Subcutaneous abdominal adipose tissue (tissue), 5 donors: ENCODE data around the gene FES.
"Not testable (repeated sequence)": the region's sequence is repeated elsewhere in the genome, so short reads cannot be mapped to it uniquely, and the experiment has no call there.

ENCODE experiments used
- H3K27ac ChIP-seq: one replicate; pipeline ENCODE4 v1.7.0; 2013; ENCODE audit warnings: low read depth, mild to moderate bottlenecking, inconsistent platforms, low read length, moderate library complexity
- H3K27me3 ChIP-seq, 5 donors: one replicate each; pipeline ENCODE4 v1.7.0; 2013; ENCODE audit warnings: low read length in 5 of 5, inconsistent platforms in 1 of 5; ENCODE audit not compliant: control insufficient read depth in 5 of 5, insufficient read depth in 4 of 5
- H3K36me3 ChIP-seq, 5 donors: one replicate each; pipeline ENCODE4 v1.7.0; 2013; ENCODE audit warnings: low read length in 5 of 5; ENCODE audit not compliant: control insufficient read depth in 5 of 5, insufficient read depth in 5 of 5
- H3K4me1 ChIP-seq, 5 donors: one replicate each; pipeline ENCODE4 v1.7.0; 2013; ENCODE audit warnings: low read length in 5 of 5, mild to moderate bottlenecking in 3 of 5, moderate library complexity in 1 of 5; ENCODE audit not compliant: control insufficient read depth in 5 of 5, insufficient read depth in 5 of 5
- H3K4me3 ChIP-seq, 5 donors: one replicate each; pipeline ENCODE4 v1.7.0; 2013; ENCODE audit warnings: low read length in 5 of 5, low read depth in 1 of 5
- H3K9ac ChIP-seq, 5 donors: one replicate each; pipeline ENCODE4 v1.7.0; 2013; ENCODE audit warnings: low read length in 5 of 5, mild to moderate bottlenecking in 4 of 5, moderate library complexity in 3 of 5
- H3K9me3 ChIP-seq, 5 donors: one replicate each; pipeline ENCODE4 v1.7.0; 2013; ENCODE audit warnings: low read length in 5 of 5; ENCODE audit not compliant: control insufficient read depth in 5 of 5
- donor health status: healthy.
- donor health status: healthy.
- donor health status: healthy.
- donor health status: healthy.
- donor health status: healthy.

The FES gene

DNA sequence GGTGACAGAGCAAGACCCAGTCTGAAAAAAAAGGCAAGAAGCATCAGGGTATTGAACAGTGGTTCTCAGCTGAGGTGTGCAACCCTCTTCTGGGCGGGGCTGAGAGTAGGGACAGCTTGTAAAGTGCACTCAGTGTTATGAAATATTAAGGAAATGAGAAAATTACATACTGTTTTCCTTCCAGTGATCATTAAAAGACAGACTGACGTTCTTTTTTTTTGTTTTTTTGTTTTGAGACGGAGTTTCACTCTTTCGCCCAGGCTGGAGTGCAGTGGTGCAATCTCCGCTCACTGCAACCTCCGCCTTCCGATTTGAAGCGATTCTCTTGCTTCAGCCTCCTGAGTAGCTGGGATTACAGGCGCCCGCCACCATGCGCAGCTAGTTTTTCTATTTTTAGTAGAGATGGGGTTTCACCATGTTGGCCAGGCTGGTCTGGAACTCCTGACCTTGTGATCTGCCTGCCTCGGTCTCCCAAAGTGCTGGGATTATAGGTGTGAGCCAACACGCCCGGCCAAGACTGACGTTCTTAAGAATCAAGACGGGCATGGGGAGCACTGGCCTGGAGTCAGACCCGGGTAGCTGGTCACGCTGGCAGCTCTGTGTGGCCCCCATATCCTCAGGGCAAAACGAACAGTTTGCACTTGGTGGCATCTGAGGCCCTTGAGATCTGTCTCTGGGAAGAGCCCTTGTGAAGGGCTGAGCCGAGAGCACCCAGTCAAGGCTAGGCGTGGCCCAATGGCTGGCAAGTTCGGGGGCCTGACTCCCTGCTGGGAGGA lies 30.2 kb downstream of the FES start:
- Histone ChIP-seq H3K36me3 (peaks cover 0 to 100% (median 97%) of the 10 kb centered on the region in 5 donors), H3K27me3 (no peaks in the 10 kb centered on the region), H3K9ac (no peak overlapping the region), H3K27ac (no peak overlapping the region), H3K9me3 (no peaks in the 10 kb centered on the region), H3K4me3 (no peak overlapping the region), H3K4me1 (peaks cover 0 to 14% (median 0%) of the 10 kb centered on the region in 5 donors)

DNA sequence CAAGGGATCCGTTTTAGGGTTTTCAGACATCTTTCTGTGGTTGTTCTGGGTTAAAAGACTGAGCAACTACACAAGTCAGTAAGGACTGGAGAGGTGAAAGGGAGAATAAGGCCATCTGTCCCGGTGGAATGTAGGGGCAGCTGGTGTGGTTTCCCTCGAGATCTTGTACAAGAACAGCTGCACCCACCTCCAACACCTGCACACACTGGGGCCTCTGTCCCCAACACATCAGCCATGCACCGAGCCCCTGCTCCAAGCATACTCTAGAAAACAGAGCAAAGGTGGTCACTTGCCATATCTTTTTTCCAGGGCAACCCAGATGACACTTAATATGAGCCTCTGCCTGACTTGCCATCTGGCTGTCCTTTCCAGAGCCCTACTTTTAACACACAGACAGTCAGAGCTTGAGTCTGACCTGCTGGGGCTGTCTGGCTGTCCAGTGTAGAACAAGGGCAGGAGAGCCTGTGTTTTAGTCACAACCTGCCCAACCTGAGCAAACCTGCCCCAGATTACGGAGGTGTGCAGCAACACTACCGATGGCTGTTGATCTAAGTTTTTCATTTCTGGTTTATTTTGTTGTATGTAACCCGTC lies 31.0 kb downstream of the FES start:
- no peak overlapping the region for H3K27ac ChIP-seq
- no peak overlapping the region for H3K9ac ChIP-seq
- H3K36me3 ChIP-seq = peaks cover 0 to 100% (median 99%) of the 10 kb centered on the region in 5 donors
- H3K4me1 ChIP-seq = peaks cover 0 to 14% (median 0%) of the 10 kb centered on the region in 5 donors
- H3K27me3 ChIP-seq = no peaks in the 10 kb centered on the region
- H3K4me3 ChIP-seq = no peak overlapping the region
- no peaks in the 10 kb centered on the region for H3K9me3 ChIP-seq

DNA sequence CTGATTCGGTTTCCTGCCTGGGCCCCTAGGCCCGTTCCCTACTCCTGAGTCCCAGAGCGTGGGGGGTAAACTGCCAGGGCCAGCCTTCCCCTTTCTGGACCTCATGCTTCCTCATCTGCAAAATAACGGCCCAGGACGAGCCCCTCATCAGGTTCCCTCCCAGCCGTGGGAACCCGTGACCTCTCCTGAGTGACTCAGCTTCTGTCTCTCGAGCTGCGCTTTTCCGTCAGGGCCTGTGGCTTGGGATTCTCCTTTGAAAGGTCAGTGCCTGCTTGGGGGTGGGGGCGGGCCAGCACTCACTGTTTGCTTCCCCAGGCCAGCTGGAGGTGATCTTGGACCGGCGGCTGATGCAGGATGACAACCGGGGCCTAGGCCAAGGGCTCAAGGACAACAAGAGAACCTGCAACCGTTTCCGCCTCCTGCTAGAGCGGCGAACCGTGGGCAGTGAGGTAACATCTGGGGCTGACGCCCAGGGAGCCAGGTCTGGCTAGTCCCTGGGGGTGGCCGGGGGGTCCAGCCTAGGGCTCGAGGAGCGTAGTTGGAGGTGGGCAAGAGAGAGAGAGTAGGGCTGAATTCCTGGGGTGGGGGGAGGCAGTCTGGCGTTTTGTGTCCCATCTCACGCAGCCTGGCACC lies 31.6 kb downstream of the FES start:
- H3K4me3 ChIP-seq = no peak overlapping the region
- no peak overlapping the region for H3K27ac ChIP-seq
- H3K27me3 ChIP-seq = no peaks in the 10 kb centered on the region
- peaks cover 2 to 100% (median 99%) of the 10 kb centered on the region in 5 donors for H3K36me3 ChIP-seq
- H3K4me1 ChIP-seq = peaks cover 0 to 14% (median 0%) of the 10 kb centered on the region in 5 donors
- H3K9ac ChIP-seq = no peak overlapping the region
- no peaks in the 10 kb centered on the region for H3K9me3 ChIP-seq

DNA sequence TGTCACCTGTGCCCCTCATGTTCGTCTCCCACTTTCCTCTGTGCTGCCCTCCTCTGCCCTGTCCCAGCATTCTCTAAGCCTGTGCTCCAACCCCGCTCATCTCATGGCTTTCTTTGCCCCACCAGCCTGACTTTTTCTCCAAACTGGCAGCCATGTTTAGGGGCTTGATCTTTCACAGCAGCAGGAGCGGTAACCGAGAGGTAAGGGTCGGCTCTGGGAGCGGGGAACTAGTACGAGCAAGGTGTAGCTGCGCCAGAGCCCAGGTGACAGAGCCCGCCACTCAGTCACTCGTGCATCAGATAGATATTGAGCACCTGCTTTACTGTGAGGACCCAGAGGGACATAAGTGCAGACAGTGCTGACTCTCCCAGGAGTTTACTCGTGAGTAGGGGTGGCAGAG lies 32.2 kb downstream of the FES start:
- no peaks in the 10 kb centered on the region for H3K27me3 ChIP-seq
- H3K9ac ChIP-seq = no peak overlapping the region
- H3K27ac ChIP-seq = no peak overlapping the region
- peaks cover 4 to 100% (median 99%) of the 10 kb centered on the region in 5 donors for H3K36me3 ChIP-seq
- no peaks in the 10 kb centered on the region for H3K9me3 ChIP-seq
- H3K4me1 ChIP-seq = peaks cover 0 to 14% (median 0%) of the 10 kb centered on the region in 5 donors
- no peak overlapping the region for H3K4me3 ChIP-seq

DNA sequence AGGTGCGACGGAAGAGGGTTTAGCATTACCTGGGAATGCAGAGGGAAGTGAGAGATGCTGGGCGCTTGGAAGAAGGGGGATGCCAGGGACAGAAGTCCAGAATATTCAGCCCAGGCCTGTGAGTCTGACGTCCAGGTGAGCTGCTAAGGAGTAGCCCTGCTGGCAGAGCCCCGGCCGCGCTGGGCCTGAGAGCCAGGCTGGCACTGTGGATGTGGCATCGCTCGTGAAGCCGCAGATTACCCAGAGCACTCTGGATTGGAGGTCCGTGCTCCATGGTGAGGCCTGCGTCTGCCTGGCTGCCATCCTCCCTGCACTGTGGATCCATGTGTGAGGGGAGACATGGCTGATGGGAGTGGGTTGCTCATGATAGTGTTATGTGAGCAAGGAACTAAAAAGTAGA lies 33.3 kb downstream of the FES start:
- no peak overlapping the region for H3K4me3 ChIP-seq
- peaks cover 4 to 93% (median 88%) of the 10 kb centered on the region in 5 donors for H3K36me3 ChIP-seq
- H3K27ac ChIP-seq = no peak overlapping the region
- no peaks in the 10 kb centered on the region for H3K27me3 ChIP-seq
- no peaks in the 10 kb centered on the region for H3K9me3 ChIP-seq
- H3K4me1 ChIP-seq = peaks cover 0 to 14% (median 0%) of the 10 kb centered on the region in 5 donors
- no peak overlapping the region for H3K9ac ChIP-seq

DNA sequence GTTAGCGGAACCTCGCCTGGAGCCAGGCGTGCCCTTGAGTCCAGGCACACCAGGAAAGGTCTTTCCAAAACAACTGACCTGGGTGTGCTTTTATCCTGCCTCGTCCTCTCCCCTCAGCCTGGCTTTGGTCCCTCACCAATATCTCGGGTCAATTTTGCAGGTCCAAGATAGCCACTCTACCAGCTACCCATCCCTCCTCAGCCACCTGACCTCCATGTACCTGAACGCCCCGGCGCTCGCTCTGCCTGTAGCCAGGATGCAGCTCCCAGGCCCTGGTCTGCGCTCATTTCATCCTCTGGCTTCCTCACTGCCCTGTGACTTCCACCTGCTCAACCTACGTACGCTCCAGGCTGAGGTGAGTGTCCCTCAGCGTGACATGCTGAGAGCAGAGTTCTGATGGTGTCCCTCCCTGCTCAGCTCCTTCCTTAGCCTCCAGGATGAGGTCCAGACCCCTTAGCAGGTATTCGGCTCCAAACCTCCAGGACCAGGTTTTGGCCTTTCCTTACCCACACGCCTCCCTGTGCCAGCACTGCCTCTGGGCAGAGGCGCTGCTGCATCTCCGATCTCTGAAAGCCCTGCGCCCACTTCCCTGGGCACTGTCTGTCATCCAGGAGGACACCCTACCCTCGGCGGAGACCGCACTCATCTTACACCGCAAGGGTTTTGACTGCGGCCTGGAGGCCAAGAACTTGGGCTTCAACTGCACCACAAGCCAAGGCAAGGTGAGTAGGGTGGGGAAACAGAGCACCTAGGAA lies 33.9 kb downstream of the FES start:
- Histone ChIP-seq H3K4me3 (no peak overlapping the region), H3K36me3 (peaks cover 4 to 87% (median 82%) of the 10 kb centered on the region in 5 donors), H3K27me3 (no peaks in the 10 kb centered on the region), H3K4me1 (peaks cover 0 to 19% (median 5%) of the 10 kb centered on the region in 5 donors), H3K27ac (no peak overlapping the region), H3K9ac (no peak overlapping the region), H3K9me3 (no peaks in the 10 kb centered on the region)

DNA sequence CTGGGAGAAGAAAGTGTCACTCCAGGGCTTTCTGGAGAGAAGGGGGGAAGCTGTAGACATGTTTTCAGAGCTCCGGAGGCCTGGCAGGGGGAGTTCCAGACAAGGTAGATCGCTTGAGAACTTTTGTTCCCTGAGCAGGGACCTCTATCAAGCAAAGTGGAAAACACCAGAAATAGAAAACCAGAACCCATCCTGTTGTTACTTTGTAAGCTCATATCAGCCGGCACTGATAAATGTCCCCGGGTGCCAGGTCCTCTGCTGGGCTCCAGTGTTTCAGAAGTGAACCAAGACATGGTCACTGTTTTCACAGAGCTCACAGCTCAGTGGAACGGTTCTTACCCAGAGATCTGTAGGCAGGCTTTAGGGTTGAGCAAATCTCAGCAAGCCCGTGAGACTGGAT lies 34.5 kb downstream of the FES start:
- peaks cover 4 to 80% (median 76%) of the 10 kb centered on the region in 5 donors for H3K36me3 ChIP-seq
- no peak overlapping the region for H3K9ac ChIP-seq
- no peaks in the 10 kb centered on the region for H3K9me3 ChIP-seq
- peaks cover 0 to 20% (median 6%) of the 10 kb centered on the region in 5 donors for H3K4me1 ChIP-seq
- H3K27ac ChIP-seq = no peak overlapping the region
- H3K4me3 ChIP-seq = no peak overlapping the region
- H3K27me3 ChIP-seq = no peaks in the 10 kb centered on the region

DNA sequence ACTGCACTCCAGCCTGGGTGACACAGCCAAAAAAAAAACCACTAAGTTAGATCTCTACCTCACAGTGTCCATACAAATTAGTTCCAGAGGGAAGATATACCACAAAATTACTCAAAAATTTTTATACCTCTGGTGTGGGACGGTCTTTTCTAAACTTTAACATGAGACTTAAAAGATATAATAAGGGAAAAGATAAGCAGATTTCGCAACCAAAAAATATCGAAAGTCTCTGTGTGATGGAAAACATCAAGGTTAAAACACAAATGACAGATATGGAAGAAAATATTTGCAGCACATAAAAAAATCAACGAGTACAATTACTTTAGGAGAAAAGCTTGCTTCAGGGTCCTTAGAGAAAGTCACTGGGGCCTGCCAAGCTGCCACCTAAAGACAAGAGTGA lies 37.6 kb downstream of the FES start:
- peaks cover 4 to 53% (median 45%) of the 10 kb centered on the region in 5 donors for H3K36me3 ChIP-seq
- no peak overlapping the region for H3K27ac ChIP-seq
- H3K9ac ChIP-seq = peak overlapping the region in 1 of 5 donors; percentile 38
- peaks cover 0 to 6% (median 6%) of the 10 kb centered on the region in 5 donors for H3K4me1 ChIP-seq
- no peaks in the 10 kb centered on the region for H3K27me3 ChIP-seq
- H3K9me3 ChIP-seq = no peaks in the 10 kb centered on the region
- H3K4me3 ChIP-seq = no peak overlapping the region

DNA sequence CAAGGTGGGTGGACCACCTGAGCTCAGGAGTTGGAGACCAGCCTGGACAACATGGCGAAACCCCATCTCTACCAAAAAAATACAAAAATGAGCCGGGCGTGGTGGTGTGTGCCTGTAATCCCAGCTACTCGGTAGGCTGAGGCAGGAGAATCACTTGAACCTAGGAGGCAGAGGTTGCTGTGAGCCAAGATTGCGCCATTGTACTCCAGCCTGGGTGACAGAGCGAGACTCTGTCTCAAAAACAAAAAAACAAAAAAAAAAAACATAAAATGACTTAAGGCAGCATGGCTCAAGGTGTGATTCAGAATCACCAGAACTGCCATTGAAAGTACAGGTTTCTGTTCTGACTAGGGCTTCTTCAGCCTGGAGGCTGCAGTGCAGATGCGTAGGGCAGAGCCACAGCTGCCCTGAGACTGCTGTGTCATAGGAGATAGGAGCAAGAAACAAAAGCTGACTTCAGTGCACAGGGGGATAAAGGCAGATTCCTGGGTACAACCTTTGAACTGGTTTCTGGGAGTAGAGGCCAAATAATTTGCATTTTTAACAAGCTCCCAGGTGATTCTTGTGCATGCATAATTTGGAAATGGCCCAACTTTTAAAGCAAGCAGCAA lies 38.5 kb downstream of the FES start:
- H3K4me1 ChIP-seq, H3K27ac ChIP-seq, H3K9me3 ChIP-seq, H3K27me3 ChIP-seq, H3K4me3 ChIP-seq, H3K9ac ChIP-seq: not testable (repeated sequence)
- peaks cover 4 to 44% (median 36%) of the 10 kb centered on the region in 5 donors for H3K36me3 ChIP-seq
